Vagina (tissue), 2 donors: Measurements from ENCODE around the gene KPNA5. TPM values are rescaled to one million over a fixed set of nuclear protein-coding genes. Genes with fewer than 3 reads are reported as not detected.
"Not testable (repeated sequence)": the region's sequence is repeated elsewhere in the genome, so short reads cannot be mapped to it uniquely, and the experiment has no call there.

Experiments used
- DNase-seq, 2 donors: peaks; one replicate each; pipeline ENCODE4 v3.0.0-alpha.2; 2017; ENCODE audit errors: extremely low spot score in 2 of 2
- H3K27ac ChIP-seq: fragments of 200-600 bp; sonication (generic); one replicate; pipeline ENCODE4 v1.5.1; 2019
- H3K27me3 ChIP-seq: fragments of 200-600 bp; sonication (generic); one replicate; pipeline ENCODE4 v1.5.1; 2019
- H3K36me3 ChIP-seq, 2 donors: fragments of 200-600 bp; sonication (generic); one replicate each; pipeline ENCODE4 v1.5.1; 2017 to 2019
- H3K4me1 ChIP-seq: fragments of 200-600 bp; sonication (generic); one replicate; pipeline ENCODE4 v1.5.1; 2019
- H3K4me3 ChIP-seq, 2 donors: fragments of 200-600 bp; sonication (generic); 1 replicate in 1 of 2; 2 replicates in 1 of 2; pipeline ENCODE4 v1.5.1; 2016 to 2019
- H3K9me3 ChIP-seq: fragments of 200-600 bp; sonication (generic); one replicate; pipeline ENCODE4 v1.5.1; 2019
- POLR2A ChIP-seq, 2 donors: fragments of 450-650 bp; IDR thresholded peaks; one replicate each; pipeline ENCODE4 v1.6.1; 2017; ENCODE audit warnings: antibody characterized with exemption in 2 of 2, mild to moderate bottlenecking in 2 of 2, moderate library complexity in 2 of 2
- POLR2AphosphoS5 ChIP-seq, 2 donors: sonication (generic); formaldehyde crosslinking; IDR thresholded peaks; one replicate each; pipeline ENCODE4 v1.9.0; 2017; ENCODE audit warnings: antibody characterized with exemption in 2 of 2, mild to moderate bottlenecking in 2 of 2, low read depth in 1 of 2; ENCODE audit not compliant: insufficient read depth in 1 of 2
- intact Hi-C: fragments of 100-400 bp; cut with DNase I; formaldehyde crosslinking; loops from one replicate; pipeline ENCODE4 v1.15.1; 2023
- total RNA-seq: library from RNA; depleted of rRNA; stranded (reverse); fragments of >200 nt; gene quantifications from one replicate; pipeline ENCODE4 v1.2.3, GENCODE V29; 2016
- TF ChIP-seq, protein P1 (sequence below), 3 experiments: fragments of 450-650 bp in 2 of 3; fragments of 200-600 bp in 1 of 3; sonication (generic) in 1 of 3; IDR thresholded peaks; one replicate each; pipeline ENCODE4 v1.5.1; 2017 to 2019; ENCODE audit warnings: antibody characterized with exemption in 3 of 3, mild to moderate bottlenecking in 2 of 3, moderate library complexity in 2 of 3

Gene KPNA5
- total RNA-seq, 1 donor from 2014 or later = 7.9 TPM

DNA sequence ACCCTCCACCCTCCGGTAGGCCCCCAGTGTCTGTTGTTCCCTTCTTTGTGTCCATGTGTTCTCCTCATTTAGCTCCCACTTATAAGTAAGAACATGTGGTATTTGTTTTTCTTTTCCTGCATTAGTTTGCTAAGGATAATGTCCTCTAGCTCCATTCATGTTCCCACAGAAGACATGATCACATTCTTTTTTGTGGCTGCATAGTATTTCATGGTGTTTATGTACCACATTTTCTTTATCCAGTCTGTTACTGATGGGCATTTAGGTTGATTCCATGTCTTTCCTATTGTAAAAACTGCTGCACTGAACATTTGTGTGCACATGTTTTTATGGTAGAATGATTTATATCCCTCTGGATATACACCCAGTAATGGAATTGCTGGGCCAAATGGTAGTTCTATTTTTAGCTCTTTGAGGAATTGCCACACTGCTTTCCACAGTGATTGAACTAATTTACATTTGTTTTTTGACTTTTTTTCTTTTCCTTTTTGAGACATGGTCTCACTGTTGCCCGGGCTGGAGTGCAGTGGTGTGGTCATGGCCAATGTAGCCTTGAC, 4.5 kb downstream of the KPNA5 start:
- H3K4me3 ChIP-seq = no peak overlapping the region
- TF ChIP-seq, protein P1, sequence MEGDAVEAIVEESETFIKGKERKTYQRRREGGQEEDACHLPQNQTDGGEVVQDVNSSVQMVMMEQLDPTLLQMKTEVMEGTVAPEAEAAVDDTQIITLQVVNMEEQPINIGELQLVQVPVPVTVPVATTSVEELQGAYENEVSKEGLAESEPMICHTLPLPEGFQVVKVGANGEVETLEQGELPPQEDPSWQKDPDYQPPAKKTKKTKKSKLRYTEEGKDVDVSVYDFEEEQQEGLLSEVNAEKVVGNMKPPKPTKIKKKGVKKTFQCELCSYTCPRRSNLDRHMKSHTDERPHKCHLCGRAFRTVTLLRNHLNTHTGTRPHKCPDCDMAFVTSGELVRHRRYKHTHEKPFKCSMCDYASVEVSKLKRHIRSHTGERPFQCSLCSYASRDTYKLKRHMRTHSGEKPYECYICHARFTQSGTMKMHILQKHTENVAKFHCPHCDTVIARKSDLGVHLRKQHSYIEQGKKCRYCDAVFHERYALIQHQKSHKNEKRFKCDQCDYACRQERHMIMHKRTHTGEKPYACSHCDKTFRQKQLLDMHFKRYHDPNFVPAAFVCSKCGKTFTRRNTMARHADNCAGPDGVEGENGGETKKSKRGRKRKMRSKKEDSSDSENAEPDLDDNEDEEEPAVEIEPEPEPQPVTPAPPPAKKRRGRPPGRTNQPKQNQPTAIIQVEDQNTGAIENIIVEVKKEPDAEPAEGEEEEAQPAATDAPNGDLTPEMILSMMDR (IDR thresholded peaks at IDR 0.05) = no peak
- TF ChIP-seq POLR2AphosphoS5 (IDR thresholded peaks at IDR 0.05; ENCODE audit: insufficient read depth in 1 of 2, low read depth in 1 of 2) = no peak
- TF ChIP-seq POLR2A (IDR thresholded peaks at IDR 0.05) = no peak
- H3K27me3 ChIP-seq = no peaks in the 10 kb centered on the region
- no peaks in the 10 kb centered on the region for H3K9me3 ChIP-seq
- peaks cover 31% of the 10 kb centered on the region for H3K4me1 ChIP-seq
- no peak overlapping the region for H3K27ac ChIP-seq
- intact Hi-C loops = no loop called here
- no peak for DNase-seq
- no peaks in the 10 kb centered on the region for H3K36me3 ChIP-seq

DNA sequence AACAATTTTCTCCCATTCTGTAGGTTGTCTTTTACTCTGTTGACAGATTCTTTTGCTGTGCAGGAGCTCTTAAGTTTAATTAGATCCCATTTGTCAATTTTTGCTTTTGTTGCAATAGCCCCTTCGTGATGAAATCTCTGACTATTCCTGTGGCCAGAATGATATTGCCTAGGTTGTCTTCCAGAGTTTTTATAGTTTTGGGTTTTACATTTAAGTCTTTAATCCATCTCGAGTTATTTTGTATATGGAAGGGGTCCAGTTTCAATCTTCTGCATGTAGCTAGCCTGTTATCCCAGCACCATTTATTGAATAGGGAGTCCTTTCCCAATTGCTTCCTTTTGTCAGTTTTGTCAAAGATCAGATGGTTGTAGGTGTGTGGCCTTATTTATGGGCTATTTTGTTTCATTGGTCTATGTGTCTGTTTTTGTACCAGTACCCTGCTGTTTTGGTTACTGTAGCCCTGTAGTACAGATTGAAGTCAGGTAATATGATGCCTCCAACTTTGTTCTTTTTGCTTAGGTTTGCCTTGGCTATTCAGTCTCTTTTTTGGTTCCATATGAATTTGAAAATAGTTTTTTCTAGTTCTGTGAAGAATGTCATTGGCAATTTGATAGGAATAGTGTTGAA, 5.6 kb downstream of the KPNA5 start:
- H3K9me3 ChIP-seq, DNase-seq, intact Hi-C loops, H3K36me3 ChIP-seq, H3K27ac ChIP-seq, H3K27me3 ChIP-seq, H3K4me3 ChIP-seq: not testable (repeated sequence)
- peaks cover 30% of the 10 kb centered on the region for H3K4me1 ChIP-seq

DNA sequence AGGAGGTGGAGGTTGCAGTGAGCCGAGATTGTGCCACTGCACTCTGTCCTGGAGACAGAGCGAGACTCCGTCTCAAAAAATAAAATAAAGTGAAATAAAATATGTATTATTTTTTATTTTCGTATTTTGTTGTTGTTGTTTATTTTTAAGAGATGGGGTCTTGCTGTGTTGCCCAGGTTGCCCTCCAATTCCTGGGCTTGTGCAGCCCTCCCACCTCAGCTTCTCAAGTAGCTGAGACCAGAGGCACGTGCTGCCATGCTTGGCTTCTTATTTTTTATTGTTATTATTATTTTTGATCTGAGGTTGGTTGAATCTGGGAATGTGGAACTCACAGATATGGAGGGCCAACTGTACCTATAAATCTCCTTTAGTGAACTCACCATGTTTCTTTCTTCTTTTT, 10.1 kb downstream of the KPNA5 start:
- intact Hi-C loops = no loop called here
- H3K9me3 ChIP-seq = no peaks in the 10 kb centered on the region
- H3K27me3 ChIP-seq = no peaks in the 10 kb centered on the region
- no peak overlapping the region for H3K4me3 ChIP-seq
- peaks cover 16% of the 10 kb centered on the region for H3K4me1 ChIP-seq
- DNase-seq = no peak
- peaks cover 0 to 13% of the 10 kb centered on the region in 2 donors for H3K36me3 ChIP-seq
- TF ChIP-seq POLR2AphosphoS5 (IDR thresholded peaks at IDR 0.05; ENCODE audit: insufficient read depth in 1 of 2, low read depth in 1 of 2) (no peak), POLR2A (IDR thresholded peaks at IDR 0.05) (no peak)
- TF ChIP-seq, protein P1 (IDR thresholded peaks at IDR 0.05) = no peak
- no peak overlapping the region for H3K27ac ChIP-seq

DNA sequence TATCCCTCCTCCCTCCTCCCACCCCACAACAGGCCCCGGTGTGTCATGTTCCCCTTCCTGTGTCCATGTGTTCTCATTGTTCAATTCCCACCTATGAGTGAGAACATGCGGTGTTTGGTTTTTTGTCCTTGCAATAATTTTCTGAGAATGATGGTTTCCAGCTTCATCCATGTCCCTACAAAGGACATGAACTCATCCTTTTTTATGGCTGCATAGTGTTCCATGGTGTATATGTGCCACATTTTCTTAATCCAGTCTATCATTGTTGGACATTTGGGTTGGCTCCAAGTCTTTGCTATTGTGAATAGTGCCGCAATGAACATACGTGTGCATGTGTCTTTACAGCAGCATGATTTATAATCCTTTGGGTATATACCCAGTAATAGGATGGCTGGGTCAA, 11.9 kb downstream of the KPNA5 start:
- intact Hi-C loops, H3K4me3 ChIP-seq, H3K9me3 ChIP-seq, DNase-seq, H3K27me3 ChIP-seq, H3K4me1 ChIP-seq, H3K27ac ChIP-seq: not testable (repeated sequence)
- H3K36me3 ChIP-seq = peaks cover 0 to 13% of the 10 kb centered on the region in 2 donors

DNA sequence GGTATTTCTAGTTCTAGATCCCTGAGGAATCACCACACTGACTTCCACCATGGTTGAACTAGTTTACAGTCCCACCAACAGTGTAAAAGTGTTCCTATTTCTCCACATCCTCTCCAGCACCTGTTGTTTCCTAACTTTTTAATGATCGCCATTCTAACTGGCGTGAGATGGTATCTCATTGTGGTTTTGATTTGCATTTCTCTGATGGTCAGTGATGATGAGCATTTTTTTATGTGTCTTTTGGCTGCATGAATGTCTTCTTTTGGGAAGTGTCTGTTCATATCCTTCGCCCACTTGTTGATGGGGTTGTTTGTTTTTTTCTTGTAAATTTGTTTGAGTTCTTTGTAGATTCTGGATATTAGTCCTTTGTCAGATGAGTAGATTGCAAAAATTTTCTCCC, 12.3 kb downstream of the KPNA5 start:
- H3K27me3 ChIP-seq, H3K27ac ChIP-seq, DNase-seq, H3K4me3 ChIP-seq, H3K9me3 ChIP-seq, H3K4me1 ChIP-seq, intact Hi-C loops: not testable (repeated sequence)
- peaks cover 0 to 13% of the 10 kb centered on the region in 2 donors for H3K36me3 ChIP-seq

- TF ChIP-seq POLR2AphosphoS5 (IDR thresholded peaks at IDR 0.05; ENCODE audit: insufficient read depth in 1 of 2, low read depth in 1 of 2) (no peak), POLR2A (IDR thresholded peaks at IDR 0.05) (no peak)
- TF ChIP-seq, protein P1 (IDR thresholded peaks at IDR 0.05) = no peak
- no peak for DNase-seq
- Histone ChIP-seq H3K4me3 (no peak overlapping the region), H3K4me1 (no peaks in the 10 kb centered on the region), H3K9me3 (no peaks in the 10 kb centered on the region), H3K36me3 (peaks cover 0 to 18% of the 10 kb centered on the region in 2 donors), H3K27me3 (no peaks in the 10 kb centered on the region), H3K27ac (no peak overlapping the region)
- intact Hi-C loops = no loop called here
Observed at GRCh38 chr6:116695401-116695800, 14.4 kb downstream of the KPNA5 start.
